HG02763 (cell line): ENCODE data around the gene TNFRSF6B.
A peak's percentile ranks its signal among the peaks of the same experiment; 100 is the strongest.
"Not testable (repeated sequence)": the region's sequence is repeated elsewhere in the genome, so short reads cannot be mapped to it uniquely, and the experiment has no call there.

Source experiments
- ATAC-seq: cut with Tn5 transposase; IDR thresholded peaks from one replicate; pipeline ENCODE4 v1.9.1; 2021; ENCODE audit warnings: mild to moderate bottlenecking, moderate library complexity; ENCODE audit not compliant: unreplicated experiment

Gene TNFRSF6B

GRCh38 chr20:63696628-63697356 is at the start of gene TNFRSF6B:
Gene TNFRSF6B (plus strand): TSS chr20:63696652. CDS start chr20:63696768, 116 bp downstream.
- no peak for ATAC-seq

- no peak for ATAC-seq
Measured at GRCh38 chr20:63648190-63648589, 48.3 kb upstream of the TNFRSF6B start.

- no peak for ATAC-seq
Measured at GRCh38 chr20:63648895-63649589, 47.4 kb upstream of the TNFRSF6B start.

- ATAC-seq: not testable (repeated sequence)
Measured at GRCh38 chr20:63650486-63650885, 46.0 kb upstream of the TNFRSF6B start.

GRCh38 chr20:63651942-63652191 is 44.6 kb upstream of the TNFRSF6B start:
- no peak for ATAC-seq

GRCh38 chr20:63652192-63652980 is 44.1 kb upstream of the TNFRSF6B start:
- no peak for ATAC-seq

GRCh38 chr20:63653041-63653973 is 43.1 kb upstream of the TNFRSF6B start, which contains the start of gene STMN3:
Gene STMN3 (minus strand): TSS chr20:63653424. CDS start chr20:63653345, 79 bp downstream.
- no peak for ATAC-seq

GRCh38 chr20:63653974-63654668 is 42.3 kb upstream of the TNFRSF6B start:
- ATAC-seq: no peak

GRCh38 chr20:63655249-63655648 is 41.2 kb upstream of the TNFRSF6B start:
- no peak for ATAC-seq

- ATAC-seq: no peak
Measured at GRCh38 chr20:63656451-63656850, 40.0 kb upstream of the TNFRSF6B start.

GRCh38 chr20:63657260-63657936 is 39.1 kb upstream of the TNFRSF6B start:
- no peak for ATAC-seq

GRCh38 chr20:63657937-63658748 is 38.3 kb upstream of the TNFRSF6B start, which contains the start of gene RTEL1:
Gene RTEL1 (plus strand): TSS chr20:63658312. CDS start chr20:63659403, 1,091 bp downstream.
- peak; percentile 82 for ATAC-seq

GRCh38 chr20:63658749-63659187 is 37.7 kb upstream of the TNFRSF6B start:
- peak; percentile 19 for ATAC-seq

GRCh38 chr20:63659370-63659769 is 37.1 kb upstream of the TNFRSF6B start:
- no peak for ATAC-seq

GRCh38 chr20:63660174-63660573 is 36.3 kb upstream of the TNFRSF6B start:
- not testable (repeated sequence) for ATAC-seq

GRCh38 chr20:63660622-63661021 is 35.8 kb upstream of the TNFRSF6B start:
- no peak for ATAC-seq

- ATAC-seq: no peak
Measured at GRCh38 chr20:63661108-63661507, 35.3 kb upstream of the TNFRSF6B start.
